GM21737 (cell line): ENCODE data around the gene RBPMS2.
A peak's percentile ranks its signal among the peaks of the same experiment; 100 is the strongest.
"Not testable (repeated sequence)": the region's sequence is repeated elsewhere in the genome, so short reads cannot be mapped to it uniquely, and the experiment has no call there.

Experiments
- ATAC-seq: cut with Tn5 transposase; IDR thresholded peaks from one replicate; pipeline ENCODE4 v1.9.1; 2021; ENCODE audit warnings: mild to moderate bottlenecking, moderate library complexity; ENCODE audit not compliant: unreplicated experiment

RBPMS2 gene

DNA sequence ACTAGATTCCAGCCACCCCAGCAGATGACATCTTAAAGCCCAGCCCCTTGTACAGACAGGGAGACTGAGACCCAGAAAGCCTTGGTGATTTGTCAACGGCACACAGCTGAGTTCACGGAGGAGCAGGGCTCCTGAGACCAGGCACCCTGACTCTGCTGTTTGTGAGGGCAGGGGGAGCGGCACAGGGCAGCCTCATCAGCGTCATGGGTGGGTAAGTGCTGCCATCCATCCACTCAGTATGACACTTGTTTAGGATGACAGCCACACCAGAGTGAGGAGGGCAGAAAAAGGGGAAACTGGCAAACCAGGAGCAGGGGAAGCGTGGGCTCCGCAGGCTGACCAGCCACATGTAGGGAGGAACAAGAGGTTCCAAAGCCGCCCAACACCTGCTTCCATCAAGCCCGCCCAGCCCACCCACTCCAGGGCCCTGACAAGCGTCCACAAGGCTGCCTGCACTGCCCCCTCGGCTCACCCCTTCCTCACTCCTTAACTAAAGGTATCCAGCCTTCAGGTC is 19.9 kb downstream of the RBPMS2 start:
- no peak for ATAC-seq

DNA sequence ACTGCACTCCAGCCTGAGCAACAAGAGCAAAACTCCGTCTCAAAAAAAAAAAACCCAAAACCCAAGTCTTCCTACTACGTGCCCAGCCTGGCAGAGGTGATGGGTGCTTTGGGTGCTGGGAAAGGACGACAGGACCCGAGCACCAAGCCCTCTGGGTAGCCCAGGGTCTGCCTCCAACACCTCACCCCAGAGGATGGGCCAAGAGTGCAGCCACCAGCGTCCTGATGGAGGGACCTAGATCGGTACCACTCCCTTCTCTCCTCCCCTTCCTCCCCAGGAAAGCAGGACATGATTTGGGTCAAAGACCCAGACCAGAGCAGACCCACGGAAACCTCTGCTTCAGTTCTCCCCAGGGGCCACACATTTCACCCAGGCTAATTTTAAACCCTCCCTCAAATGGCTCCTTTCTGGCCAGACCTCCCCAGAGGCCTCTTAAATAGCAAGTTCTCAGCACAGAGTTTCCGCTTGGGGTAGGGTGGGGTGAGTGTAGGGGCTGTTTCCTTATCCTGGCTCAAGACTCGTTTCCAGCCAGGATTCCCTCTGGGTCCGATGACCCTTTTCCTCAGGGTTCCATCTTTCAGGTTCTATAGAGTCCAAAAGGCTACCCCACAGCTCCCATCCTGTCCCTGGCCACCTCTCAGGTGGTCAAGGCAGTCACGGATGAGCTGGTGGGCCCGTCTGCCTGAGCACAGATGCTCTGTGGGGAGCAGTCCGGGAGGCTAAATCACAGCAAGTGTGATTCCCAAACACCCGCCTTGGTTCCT is 20.5 kb downstream of the RBPMS2 start:
- ATAC-seq = peak; percentile 51

DNA sequence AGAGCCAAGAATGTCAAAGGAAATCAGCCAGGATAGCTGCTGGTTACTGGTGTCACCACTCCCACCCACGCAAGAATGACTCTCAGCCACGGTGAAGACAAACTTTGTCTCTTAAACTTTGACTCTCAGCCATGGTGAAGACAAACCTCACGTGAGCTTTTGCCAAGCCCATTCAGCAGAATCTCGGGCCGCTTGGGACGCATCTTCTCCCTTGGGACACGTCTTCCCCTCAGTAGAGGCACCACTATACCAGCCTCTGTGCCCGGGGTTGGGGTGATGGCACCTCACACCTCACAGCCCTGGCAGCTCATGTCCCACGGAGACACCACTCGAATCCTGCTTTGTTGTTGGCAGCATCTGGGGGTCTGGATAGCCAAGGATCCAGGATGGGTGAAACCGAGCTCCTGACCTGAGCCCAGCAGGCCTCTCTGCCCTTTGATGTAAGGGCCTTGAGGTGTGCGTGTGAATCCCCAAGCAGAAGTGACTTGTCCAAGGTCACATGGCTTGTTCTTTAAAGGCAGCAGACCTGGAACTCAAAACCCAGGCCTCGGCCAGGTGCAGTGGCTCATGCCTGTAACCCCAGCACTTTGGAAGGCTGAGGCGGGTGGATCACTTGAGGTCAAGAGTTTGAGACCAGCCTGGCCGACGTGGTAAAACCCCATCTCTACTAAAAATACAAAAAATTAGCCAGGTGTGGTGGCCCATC is 21.8 kb downstream of the RBPMS2 start:
- ATAC-seq = no peak

- no peak for ATAC-seq
Observed at GRCh38 chr15:64751464-64751863, 23.9 kb downstream of the RBPMS2 start.

GRCh38 chr15:64749999-64750657 is 25.3 kb downstream of the RBPMS2 start:
- ATAC-seq = no peak

- no peak for ATAC-seq
Observed at GRCh38 chr15:64749167-64749566, 26.2 kb downstream of the RBPMS2 start.

GRCh38 chr15:64748251-64748650 is 27.1 kb downstream of the RBPMS2 start:
- ATAC-seq = no peak

GRCh38 chr15:64747578-64747977 is 27.8 kb downstream of the RBPMS2 start:
- no peak for ATAC-seq

- no peak for ATAC-seq
Observed at GRCh38 chr15:64746921-64747320, 28.5 kb downstream of the RBPMS2 start.

GRCh38 chr15:64746356-64746755 is 29.0 kb downstream of the RBPMS2 start:
- no peak for ATAC-seq

DNA sequence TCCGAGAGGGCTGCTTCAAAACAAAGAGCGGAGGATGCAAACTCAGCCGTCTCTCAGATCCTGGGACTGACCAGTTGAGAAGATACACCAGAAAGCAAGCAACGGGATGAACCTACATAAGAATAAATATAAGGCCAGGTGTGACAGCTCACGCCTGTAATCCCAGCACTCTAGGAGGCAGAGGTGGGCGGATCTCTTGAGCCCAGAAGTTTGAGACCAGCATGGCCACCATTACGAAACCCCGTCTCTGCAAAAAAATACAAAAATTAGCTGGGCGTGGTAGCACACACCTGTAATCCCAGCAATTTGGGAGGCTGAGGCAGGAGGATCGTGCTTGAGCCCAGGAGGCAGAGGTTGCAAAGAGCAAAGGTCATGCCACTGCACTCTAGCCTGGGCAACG is 31.7 kb downstream of the RBPMS2 start:
- no peak for ATAC-seq

DNA sequence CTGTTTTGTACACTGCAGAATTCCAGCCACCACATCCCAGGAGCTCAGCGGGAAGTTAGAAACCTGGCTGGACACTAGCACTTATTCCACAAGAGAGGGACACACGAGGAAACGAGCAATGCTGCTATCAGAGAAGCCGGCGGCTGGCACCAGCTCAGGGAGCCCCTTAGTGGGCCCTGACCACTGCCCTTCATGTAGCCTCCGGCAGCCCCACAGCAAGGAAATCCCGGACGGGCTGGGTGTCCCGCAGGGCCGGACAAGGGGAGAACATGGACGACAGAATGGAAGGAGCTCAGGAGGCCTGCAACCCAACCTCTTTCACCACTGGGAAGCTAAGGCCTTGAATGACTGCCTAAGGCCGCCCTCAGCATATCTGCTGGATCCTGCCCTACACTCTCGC is 32.5 kb downstream of the RBPMS2 start:
- ATAC-seq = no peak

DNA sequence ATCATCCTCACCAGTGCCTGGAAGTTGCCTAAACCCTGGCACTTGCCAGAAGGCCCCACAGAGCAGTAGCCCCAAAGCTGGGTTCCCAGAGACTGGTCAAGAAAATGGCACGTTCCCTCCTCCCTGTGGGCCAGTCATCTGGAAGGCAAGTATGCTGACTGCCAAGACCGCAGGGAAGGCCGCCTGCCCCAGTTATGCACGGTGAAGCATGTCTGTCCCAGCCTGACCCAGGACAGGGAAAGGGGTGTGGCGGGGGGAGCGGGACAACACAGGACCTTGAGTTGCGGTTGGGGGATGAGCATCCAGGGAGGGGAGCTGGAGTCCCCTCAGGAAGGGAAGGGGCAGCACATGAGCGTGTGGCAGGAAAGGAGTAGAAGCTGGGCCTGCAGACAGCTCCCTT is 33.0 kb downstream of the RBPMS2 start:
- ATAC-seq = no peak

DNA sequence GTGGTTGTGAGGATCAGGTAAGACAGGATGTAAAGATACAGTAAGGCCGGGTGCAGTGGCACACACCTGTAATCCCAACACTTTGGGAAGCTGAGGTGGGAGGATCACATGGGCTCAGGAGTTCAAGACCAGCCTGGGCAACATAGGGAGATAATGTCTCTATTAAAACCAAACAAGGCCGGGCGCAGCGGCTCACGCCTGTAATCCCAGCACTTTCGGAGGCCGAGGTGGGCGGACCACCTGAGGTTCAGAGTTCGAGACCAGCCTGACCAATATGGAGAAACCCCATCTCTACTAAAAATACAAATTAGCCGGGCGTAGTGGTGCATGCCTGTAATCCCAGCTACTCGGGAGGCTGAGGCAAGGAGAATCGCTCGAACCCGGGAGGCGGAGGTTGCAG is 33.7 kb downstream of the RBPMS2 start:
- not testable (repeated sequence) for ATAC-seq

DNA sequence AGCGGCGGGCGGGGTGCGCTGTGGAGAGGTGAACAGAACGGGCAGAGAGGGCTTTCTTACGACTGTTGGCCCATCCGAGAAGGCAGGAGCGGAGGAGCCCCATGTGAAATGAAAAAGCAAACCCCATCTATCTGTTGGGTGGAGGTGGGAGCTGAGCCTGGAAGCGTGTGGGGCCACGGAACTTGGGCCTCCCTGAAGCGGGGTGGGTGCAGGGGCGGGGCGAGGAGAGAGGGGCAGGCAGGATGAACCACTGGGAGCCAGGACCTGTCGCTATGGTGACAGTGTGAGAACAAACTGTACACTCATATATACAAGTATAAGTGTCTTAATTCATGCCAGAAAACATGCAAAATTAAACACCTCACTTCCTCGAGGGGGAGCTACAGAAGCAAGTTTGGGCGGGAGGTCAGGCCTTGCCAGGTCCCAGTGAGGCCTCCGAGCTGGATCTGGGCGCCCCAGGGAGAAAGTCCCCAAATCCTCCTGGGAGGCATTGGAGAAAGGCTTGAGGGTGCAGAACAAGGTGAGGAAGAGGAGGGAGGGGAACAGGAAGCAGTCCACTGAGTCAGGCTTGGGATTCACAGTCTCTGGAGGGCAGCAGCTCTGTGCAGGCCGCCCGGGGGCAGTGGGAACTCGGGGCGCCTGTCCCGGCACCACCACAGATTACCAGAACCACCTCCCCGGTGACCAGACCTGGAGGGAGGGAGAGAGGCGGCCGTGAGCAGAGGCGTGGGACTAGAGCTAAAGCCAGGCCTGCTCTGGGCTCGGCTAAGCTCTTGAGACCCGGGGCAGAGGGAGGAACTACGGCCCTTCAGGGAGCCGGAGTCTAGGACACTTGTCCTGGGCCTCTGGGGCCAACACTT is 34.8 kb downstream of the RBPMS2 start:
- ATAC-seq = no peak

- no peak for ATAC-seq
Observed at GRCh38 chr15:64739577-64740143, 35.7 kb downstream of the RBPMS2 start.

- no peak for ATAC-seq
Observed at GRCh38 chr15:64739156-64739555, 36.2 kb downstream of the RBPMS2 start.

GRCh38 chr15:64738226-64739095 is 36.9 kb downstream of the RBPMS2 start:
- ATAC-seq = no peak

DNA sequence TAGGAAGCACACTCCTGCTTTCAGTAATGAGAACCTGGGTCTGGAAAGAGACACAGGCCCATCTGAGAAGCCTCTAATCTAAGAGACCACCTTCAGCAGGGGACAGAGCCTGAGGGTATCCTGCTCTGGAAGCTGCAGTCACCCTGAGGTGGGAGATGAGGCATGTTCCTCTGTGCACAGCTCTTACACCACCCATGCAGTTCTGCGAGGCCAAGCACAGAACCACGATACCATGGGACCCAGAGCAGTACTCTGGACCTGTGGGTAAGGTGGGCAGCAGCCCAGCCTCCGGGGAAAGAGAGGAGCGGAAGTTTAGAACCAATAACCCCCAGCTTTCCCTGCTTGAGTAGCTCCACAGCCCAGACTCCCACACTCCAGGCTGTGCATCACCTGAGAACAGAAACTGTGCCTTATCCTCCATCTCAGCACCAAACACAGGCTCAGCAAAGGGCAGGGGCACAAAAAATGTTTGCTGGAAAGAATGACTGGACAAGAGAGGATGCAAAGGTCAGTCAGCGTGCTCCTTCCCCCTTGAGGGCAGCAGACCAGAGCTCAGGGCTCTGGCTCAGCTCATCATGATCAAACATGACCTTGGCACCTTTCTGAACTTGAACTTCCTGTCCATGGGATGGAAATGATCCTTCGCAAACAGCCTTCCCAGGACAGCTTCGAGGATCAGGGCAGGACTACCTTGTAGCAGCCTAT is 43.1 kb downstream of the RBPMS2 start:
- ATAC-seq = no peak
